ENCODE measurements around the gene GALNT17. TPM values are rescaled to one million over a fixed set of nuclear protein-coding genes. Genes with fewer than 3 reads are reported as not detected.

GALNT17 gene
- total RNA-seq, 3 donors from 2014 or later, result 0.69 to 17.3 (median 1.6) TPM

DNA sequence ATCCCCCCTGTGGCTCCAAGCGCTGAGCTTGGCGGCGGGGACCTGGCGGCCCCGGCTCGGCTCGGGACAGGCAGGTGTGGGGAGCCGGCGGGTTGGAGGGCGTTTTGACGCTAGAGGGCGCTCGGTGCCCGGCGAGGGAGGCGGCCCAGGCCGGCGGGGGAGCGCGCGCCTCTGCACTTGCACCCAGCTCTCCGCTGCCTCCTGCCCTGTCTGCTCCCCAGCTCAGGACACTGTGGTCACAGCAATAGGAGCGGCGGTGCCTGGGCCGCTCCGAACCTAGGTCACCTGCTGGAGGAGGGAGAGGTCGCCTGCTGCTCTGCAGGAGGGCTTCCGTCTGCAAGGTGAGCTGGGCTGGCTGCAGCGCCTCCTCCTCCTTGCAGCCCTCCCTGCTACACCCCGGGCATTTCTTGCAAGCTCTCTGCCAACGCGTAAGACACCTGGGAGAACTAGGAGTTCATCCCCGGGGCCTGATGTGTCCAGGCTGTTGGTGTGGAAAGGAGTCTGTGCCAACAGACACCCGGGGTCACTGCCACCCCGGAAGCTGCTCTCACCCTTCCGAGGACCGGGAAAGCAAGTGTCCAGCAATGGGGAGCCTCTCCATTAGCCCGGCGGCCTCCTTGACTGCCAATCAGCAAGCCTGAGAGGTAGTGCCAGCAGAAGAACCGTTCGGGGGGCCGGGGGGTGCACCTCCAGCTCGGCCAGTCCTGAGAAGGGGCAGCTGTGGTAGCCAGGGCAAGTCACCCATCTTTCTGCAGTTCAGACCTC is 620.4 kb downstream of the GALNT17 start:
- H3K36me3 ChIP-seq (ENCODE audit: low read depth), result no peaks in the 10 kb centered on the region
- H3K9me3 ChIP-seq, result peaks cover 6% of the 10 kb centered on the region
- no peak overlapping the region for H3K4me3 ChIP-seq
- TF ChIP-seq, protein P1, sequence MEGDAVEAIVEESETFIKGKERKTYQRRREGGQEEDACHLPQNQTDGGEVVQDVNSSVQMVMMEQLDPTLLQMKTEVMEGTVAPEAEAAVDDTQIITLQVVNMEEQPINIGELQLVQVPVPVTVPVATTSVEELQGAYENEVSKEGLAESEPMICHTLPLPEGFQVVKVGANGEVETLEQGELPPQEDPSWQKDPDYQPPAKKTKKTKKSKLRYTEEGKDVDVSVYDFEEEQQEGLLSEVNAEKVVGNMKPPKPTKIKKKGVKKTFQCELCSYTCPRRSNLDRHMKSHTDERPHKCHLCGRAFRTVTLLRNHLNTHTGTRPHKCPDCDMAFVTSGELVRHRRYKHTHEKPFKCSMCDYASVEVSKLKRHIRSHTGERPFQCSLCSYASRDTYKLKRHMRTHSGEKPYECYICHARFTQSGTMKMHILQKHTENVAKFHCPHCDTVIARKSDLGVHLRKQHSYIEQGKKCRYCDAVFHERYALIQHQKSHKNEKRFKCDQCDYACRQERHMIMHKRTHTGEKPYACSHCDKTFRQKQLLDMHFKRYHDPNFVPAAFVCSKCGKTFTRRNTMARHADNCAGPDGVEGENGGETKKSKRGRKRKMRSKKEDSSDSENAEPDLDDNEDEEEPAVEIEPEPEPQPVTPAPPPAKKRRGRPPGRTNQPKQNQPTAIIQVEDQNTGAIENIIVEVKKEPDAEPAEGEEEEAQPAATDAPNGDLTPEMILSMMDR (IDR thresholded peaks at IDR 0.05), result peak; percentile 43
- no peaks in the 10 kb centered on the region for H3K4me1 ChIP-seq (ENCODE audit: low read depth)
- peak in 2 of 3 donors; percentile 48 to 64 for DNase-seq
- ATAC-seq, result peak; percentile 77
- intact Hi-C loops (cut with DNase I, micrococcal nuclease), result no loop called here

DNA sequence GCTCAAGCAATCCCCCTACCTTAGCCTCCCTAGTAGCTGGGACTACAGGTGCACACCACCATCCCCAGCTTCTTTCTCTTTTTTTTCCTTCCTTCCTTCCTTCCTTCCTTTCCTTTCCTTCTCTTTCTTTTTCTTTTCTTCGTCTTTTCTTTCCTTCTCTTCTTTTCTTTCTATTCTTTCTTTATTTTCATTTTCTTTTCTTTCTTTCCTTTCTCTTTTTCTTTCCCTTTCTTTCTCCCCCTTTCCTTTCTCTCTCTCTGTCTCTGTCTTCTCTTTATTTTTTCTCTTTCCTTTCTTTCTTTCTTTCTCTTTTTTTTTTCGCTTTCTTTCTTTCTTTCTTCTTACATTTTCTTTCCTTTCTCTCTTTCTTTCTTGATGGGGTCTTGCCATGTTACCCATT is 621.3 kb downstream of the GALNT17 start:
- Histone ChIP-seq H3K4me1 (ENCODE audit: low read depth) (no peaks in the 10 kb centered on the region), H3K4me3 (no peak overlapping the region), H3K9me3 (peaks cover 6% of the 10 kb centered on the region), H3K36me3 (ENCODE audit: low read depth) (no peaks in the 10 kb centered on the region)
- intact Hi-C loops (cut with DNase I, micrococcal nuclease), result no loop called here
- DNase-seq (no peak), ATAC-seq (no peak)
- TF ChIP-seq, protein P1 (IDR thresholded peaks at IDR 0.05), result no peak

DNA sequence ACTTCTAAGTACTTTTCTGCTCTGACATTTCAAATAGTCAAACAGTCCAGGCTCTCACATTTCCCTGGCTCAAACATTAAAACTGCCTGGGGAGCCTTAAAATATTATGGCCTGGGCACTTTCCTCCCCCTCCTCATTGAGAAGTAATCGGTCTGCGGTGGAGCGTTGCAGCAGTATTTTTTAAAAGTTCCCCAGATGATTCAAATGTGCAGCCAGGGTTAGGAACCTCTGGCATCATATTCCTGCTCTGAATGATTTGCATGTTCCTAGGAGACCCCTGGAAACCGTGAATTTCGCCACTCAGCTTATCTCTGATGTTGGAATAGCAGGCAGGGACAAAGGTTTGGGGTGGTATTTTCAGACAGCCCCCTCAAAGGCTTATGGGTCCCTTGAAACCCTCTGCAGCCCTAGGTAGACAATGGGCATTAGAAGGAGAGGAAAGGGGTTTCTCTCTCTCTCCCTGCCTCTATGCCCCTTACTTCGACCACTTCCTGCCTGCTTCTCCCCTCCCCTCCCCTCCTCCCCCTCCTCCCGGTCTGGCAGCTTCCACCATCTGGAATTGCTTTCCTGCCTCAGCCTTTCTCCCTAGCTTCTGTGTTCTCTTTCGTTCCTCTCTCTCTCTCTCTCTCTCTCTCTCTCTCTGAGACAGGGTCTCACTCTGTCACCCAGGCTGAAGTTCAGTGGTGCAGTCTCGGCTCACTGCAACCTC is 622.2 kb downstream of the GALNT17 start:
- TF ChIP-seq, protein P1 (IDR thresholded peaks at IDR 0.05), result no peak
- DNase-seq (no peak), ATAC-seq (no peak)
- no peaks in the 10 kb centered on the region for H3K36me3 ChIP-seq (ENCODE audit: low read depth)
- no peaks in the 10 kb centered on the region for H3K4me1 ChIP-seq (ENCODE audit: low read depth)
- intact Hi-C loops (cut with DNase I, micrococcal nuclease), result no loop called here
- peaks cover 1% of the 10 kb centered on the region for H3K9me3 ChIP-seq
- no peak overlapping the region for H3K4me3 ChIP-seq

DNA sequence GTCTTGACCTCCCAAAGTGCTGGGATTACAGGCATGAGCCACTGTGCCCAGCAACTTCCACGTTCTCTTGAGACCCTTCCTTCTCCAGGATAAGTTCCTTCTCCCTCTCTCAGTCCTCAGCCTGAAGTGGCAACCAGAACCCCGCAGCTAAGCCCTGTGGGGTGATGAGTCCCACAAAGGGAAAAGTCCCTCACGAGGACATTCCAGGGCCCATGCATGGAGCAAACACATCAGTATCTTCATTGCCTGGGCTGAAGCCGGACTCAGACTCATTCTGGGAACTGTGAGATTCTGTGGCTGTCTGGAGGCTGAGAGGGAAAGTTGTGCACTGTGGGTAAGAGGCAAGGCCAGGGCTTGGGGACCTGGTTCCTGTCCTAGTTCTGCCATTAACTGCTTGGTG is 622.9 kb downstream of the GALNT17 start:
- ATAC-seq (no peak), DNase-seq (no peak)
- Histone ChIP-seq H3K36me3 (ENCODE audit: low read depth) (no peaks in the 10 kb centered on the region), H3K4me1 (ENCODE audit: low read depth) (no peaks in the 10 kb centered on the region), H3K4me3 (no peak overlapping the region), H3K9me3 (no peaks in the 10 kb centered on the region)
- TF ChIP-seq, protein P1 (IDR thresholded peaks at IDR 0.05), result no peak
- intact Hi-C loops (cut with DNase I, micrococcal nuclease), result no loop called here

DNA sequence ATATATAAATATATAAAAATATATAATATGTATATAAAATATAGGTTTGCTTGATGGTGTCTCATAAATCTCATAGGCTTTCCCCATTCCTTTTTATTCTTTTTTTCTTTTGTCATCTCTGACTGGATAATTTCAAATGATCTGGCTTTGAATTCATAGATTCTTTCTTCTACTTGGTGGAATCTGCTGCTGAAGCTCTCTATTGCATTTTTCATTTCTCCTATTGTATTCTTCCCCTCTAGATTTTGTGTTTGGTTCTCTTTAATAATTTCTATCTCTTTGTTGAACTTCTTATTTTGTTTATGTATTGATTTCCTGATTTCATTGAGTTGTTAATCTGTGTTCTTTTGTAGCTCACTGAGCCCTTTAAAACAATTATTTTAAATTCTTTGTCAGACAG is 629.4 kb downstream of the GALNT17 start:
- TF ChIP-seq, protein P1 (IDR thresholded peaks at IDR 0.05), result no peak
- intact Hi-C loops (cut with DNase I, micrococcal nuclease), result no loop called here
- no peaks in the 10 kb centered on the region for H3K4me1 ChIP-seq (ENCODE audit: low read depth)
- no peaks in the 10 kb centered on the region for H3K36me3 ChIP-seq (ENCODE audit: low read depth)
- DNase-seq (no peak), ATAC-seq (no peak)
- peaks cover 11% of the 10 kb centered on the region for H3K9me3 ChIP-seq
- no peak overlapping the region for H3K4me3 ChIP-seq

Small RNA genes lying within 50 kb of the gene (microRNA-seq; reads per million reads assigned to microRNA genes)
- gene MIR3914-1 (not detected), gene MIR3914-2 (not detected)
